ENCODE measurements around the gene SLC33A1. TPM values are rescaled to one million over a fixed set of nuclear protein-coding genes. Genes with fewer than 3 reads are reported as not detected.

SLC33A1 gene
- total RNA-seq, 1 experiment from 2014 or later: 23.3 TPM

- Histone ChIP-seq H3K36me3 (ENCODE audit: control insufficient read depth in 1 of 2, insufficient read depth in 2 of 2, low read length in 2 of 2) (no peaks in the 10 kb centered on the region), H3K4me3 (replicated peaks in 1 of 2; ENCODE audit: low read depth in 1 of 2, low read length in 2 of 2) (no peak overlapping the region), H3K9me3 (ENCODE audit: control insufficient read depth in 1 of 2, insufficient read depth in 1 of 2, low read depth in 1 of 2, low read length in 2 of 2) (no peaks in the 10 kb centered on the region), H3K4me1 (ENCODE audit: control insufficient read depth in 1 of 2, insufficient read depth in 2 of 2, low read length in 2 of 2) (peaks cover 0 to 3% of the 10 kb centered on the region in 2 experiments; a peak in 1 of 4 replicates), H3K9ac (ENCODE audit: low read length) (no peak overlapping the region), H4K20me1 (ENCODE audit: insufficient read depth) (no peaks in the 10 kb centered on the region), H3K79me2 (ENCODE audit: insufficient read depth, low read length) (no peaks in the 10 kb centered on the region), H3K9me2 (ENCODE audit: insufficient read depth) (no peaks in the 10 kb centered on the region), H2AFZ (ENCODE audit: low read depth, low read length, poor library complexity, severe bottlenecking) (no peak overlapping the region), H3K27ac (ENCODE audit: low read depth, low read length) (no peak overlapping the region), H3K27me3 (ENCODE audit: insufficient read depth, low read length) (no peaks in the 10 kb centered on the region), H3K4me2 (ENCODE audit: low read length) (no peak overlapping the region)
- TF ChIP-seq CEBPB (IDR thresholded peaks at IDR 0.05; ENCODE audit: low read depth) (no peak), REST (IDR thresholded peaks at IDR 0.05; ENCODE audit: low read depth) (no peak), JUND (IDR thresholded peaks at IDR 0.05) (no peak), SRF (IDR thresholded peaks at IDR 0.05; ENCODE audit: low read depth) (no peak), ZNF274 (IDR thresholded peaks at IDR 0.05; ENCODE audit: low read depth, low read length) (no peak), POLR2A (IDR thresholded peaks at IDR 0.05; ENCODE audit: borderline replicate concordance, extremely low read depth, insufficient read depth, insufficient read length) (no peak), ELF1 (IDR thresholded peaks at IDR 0.05; ENCODE audit: borderline replicate concordance, low read depth) (no peak), POLR2AphosphoS5 (IDR thresholded peaks at IDR 0.05; ENCODE audit: low read depth, low read length) (no peak), CBX3 (IDR thresholded peaks at IDR 0.05; ENCODE audit: low read depth) (no peak)
- RAD21 ChIA-PET (ENCODE audit: low non-redundant PET in 1 of 2, low total read pairs in 2 of 2, uncharacterized antibody in 2 of 2, unreplicated experiment in 2 of 2): no interaction called here
- ATAC-seq (no peak), DNase-seq (ENCODE audit: low read depth, low spot score) (no peak)
- CTCF ChIA-PET: no interaction called here
- POLR2A ChIA-PET: no interaction called here
- BruUV-seq (replicated peaks): no TSS peak
- intact Hi-C loops (cut with micrococcal nuclease): no loop called here
Measured at GRCh38 chr3:155778462-155778861, 75.8 kb downstream of the SLC33A1 start.

All from HCT116 (cell line).